SK-N-SH (cell line): ENCODE measurements around the gene STARD3. TPM values are rescaled to one million over a fixed set of nuclear protein-coding genes. Genes with fewer than 3 reads are reported as not detected.

Experiments
- CTCF ChIA-PET: fragments of 300-600, 350-600 bp; formaldehyde crosslinking; extraction: SDS; loops from one replicate; lab custom pipeline; 2021; lab: Yijun Ruan, JAX
- POLR2A ChIA-PET: fragments of 350-600 bp; sonication (Branson Sonifier 250); formaldehyde crosslinking; extraction: SDS; loops from one replicate; lab custom pipeline; 2020; ENCODE audit warnings: antibody characterized with exemption, inconsistent platforms; lab: Yijun Ruan, JAX
- DNase-seq: peaks from one replicate; pipeline ENCODE4 v3.0.0; 2012
- H2AFZ ChIP-seq: fragments of 200-600 bp; sonication (generic); 2 replicates; pipeline ENCODE4 v1.8.1; 2016; ENCODE audit warnings: antibody characterized with exemption, mild to moderate bottlenecking, low read depth
- H3F3A ChIP-seq: fragments of 200-600 bp; sonication (generic); replicated peaks from 2 replicates; pipeline ENCODE3; 2016; ENCODE audit warnings: antibody characterized with exemption, mild to moderate bottlenecking; ENCODE audit not compliant: insufficient read depth
- H3K27ac ChIP-seq, 2 experiments: fragments of 200-500 bp in 1 of 2; fragments of 200-600 bp in 1 of 2; sonication (Bioruptor generic) in 1 of 2; sonication (generic), shearing (Covaris generic) in 1 of 2; 2 replicates each; pipeline versions ENCODE4 v1.5.1 to v1.6.1; 2014 to 2016; ENCODE audit warnings: low read depth in 2 of 2, inconsistent platforms in 1 of 2, low read length in 1 of 2, mild to moderate bottlenecking in 1 of 2, mixed read lengths in 1 of 2
- H3K27me3 ChIP-seq: fragments of 200-600 bp; sonication (generic), shearing (Covaris generic); 2 replicates; pipeline ENCODE4 v1.6.1; 2016; ENCODE audit warnings: mixed run types; ENCODE audit not compliant: insufficient read depth
- H3K36me3 ChIP-seq, 2 experiments: fragments of 200-500 bp in 1 of 2; fragments of 200-600 bp in 1 of 2; sonication (Bioruptor generic) in 1 of 2; sonication (generic) in 1 of 2; replicated peaks in 1 of 2; 2 replicates each; pipeline versions ENCODE3 to v1.5.1; 2014 to 2016; ENCODE audit warnings: low read length in 1 of 2, mild to moderate bottlenecking in 1 of 2; ENCODE audit not compliant: insufficient read depth in 2 of 2, control insufficient read depth in 1 of 2
- H3K4me1 ChIP-seq, 2 experiments: fragments of 200-500 bp in 1 of 2; fragments of 200-600 bp in 1 of 2; sonication (Bioruptor generic) in 1 of 2; sonication (generic), shearing (Covaris generic) in 1 of 2; 2 replicates each; pipeline versions ENCODE4 v1.5.1 to v1.6.1; 2014 to 2016; ENCODE audit warnings: low read depth in 1 of 2, low read length in 1 of 2, mixed run types in 1 of 2; ENCODE audit not compliant: insufficient read depth in 2 of 2, control insufficient read depth in 1 of 2
- H3K4me2 ChIP-seq: fragments of 200-600 bp; sonication (generic), shearing (Covaris generic); 2 replicates; pipeline ENCODE4 v1.6.1; 2017; ENCODE audit warnings: mixed run types
- H3K4me3 ChIP-seq, 2 experiments: fragments of 200-500 bp in 1 of 2; fragments of 200-600 bp in 1 of 2; sonication (Bioruptor generic) in 1 of 2; sonication (generic), shearing (Covaris generic) in 1 of 2; 2 replicates each; pipeline versions ENCODE4 v1.5.1 to v1.8.1; 2014 to 2016; ENCODE audit warnings: low read depth in 2 of 2, inconsistent platforms in 1 of 2, low read length in 1 of 2, mild to moderate bottlenecking in 1 of 2, mixed read lengths in 1 of 2, moderate library complexity in 1 of 2
- H3K79me2 ChIP-seq: fragments of 200-600 bp; sonication (generic); 2 replicates; pipeline ENCODE4 v1.8.1; 2017; ENCODE audit warnings: mild to moderate bottlenecking; ENCODE audit not compliant: insufficient read depth
- H3K9ac ChIP-seq: fragments of 200-600 bp; sonication (generic); 2 replicates; pipeline ENCODE4 v1.6.1; 2017; ENCODE audit warnings: mixed run types
- H3K9me2 ChIP-seq: fragments of 200-600 bp; sonication (generic); 2 replicates; pipeline ENCODE4 v1.6.1; 2017; ENCODE audit warnings: mixed run types
- H3K9me3 ChIP-seq: fragments of 200-600 bp; sonication (generic); 2 replicates; pipeline ENCODE4 v1.6.1; 2017; ENCODE audit warnings: mixed run types, mild to moderate bottlenecking, moderate library complexity
- H4K20me1 ChIP-seq: fragments of 200-600 bp; sonication (generic); 2 replicates; pipeline ENCODE4 v1.6.1; 2017; ENCODE audit warnings: mild to moderate bottlenecking, mixed run types; ENCODE audit not compliant: insufficient read depth
- CHD2 ChIP-seq: fragments of 150-350 bp; IDR thresholded peaks from 2 replicates; pipeline ENCODE4 v1.6.1; 2018; ENCODE audit warnings: low read length; ENCODE audit not compliant: partially characterized antibody
- EP300 ChIP-seq, 2 experiments: IDR thresholded peaks; 2 replicates each; pipeline versions ENCODE4 v1.4.0 to v1.6.1; 2012; ENCODE audit warnings: borderline replicate concordance in 1 of 2, low read depth in 1 of 2, low read length in 1 of 2
- FOSL2 ChIP-seq: IDR thresholded peaks from 2 replicates; pipeline ENCODE4 v1.4.0; 2012; ENCODE audit warnings: low read depth, mild to moderate bottlenecking, moderate library complexity, borderline replicate concordance
- FOXM1 ChIP-seq: IDR thresholded peaks from 2 replicates; pipeline ENCODE4 v1.4.0; 2012; ENCODE audit warnings: low read depth, mild to moderate bottlenecking
- MAX ChIP-seq: IDR thresholded peaks from 2 replicates; pipeline ENCODE4 v1.4.0; 2012; ENCODE audit warnings: low read depth
- NRF1 ChIP-seq: IDR thresholded peaks from 2 replicates; pipeline ENCODE4 v1.6.1; 2012; ENCODE audit warnings: low read depth, mild to moderate bottlenecking, low read length
- POLR2AphosphoS5 ChIP-seq: IDR thresholded peaks from 2 replicates; pipeline ENCODE4 v1.6.1; 2012; ENCODE audit warnings: low read depth, low read length
- RXRA ChIP-seq: IDR thresholded peaks from 2 replicates; pipeline ENCODE4 v1.4.0; 2012; ENCODE audit warnings: low read depth, mild to moderate bottlenecking, borderline replicate concordance
- TAF1 ChIP-seq: IDR thresholded peaks from 2 replicates; pipeline ENCODE4 v1.6.1; 2012; ENCODE audit warnings: low read depth, mild to moderate bottlenecking, low read length, moderate library complexity, borderline replicate concordance
- WGBS: methylation state at CpG from one replicate; pipeline ENCODE4 v1.1.6; 2017; ENCODE audit warnings: low lambda C conversion rate; 5-methylcytosine and 5-hydroxymethylcytosine counted together
- polyA plus RNA-seq, 3 experiments: library from polyadenylated mRNA; depleted of rRNA; stranded (reverse); fragments of >200 nt; gene quantifications; 2 replicates each; pipeline ENCODE4 v1.2.3, GENCODE V29; 2012
- TF ChIP-seq, protein P1 (sequence below): fragments of 200-600 bp; sonication (generic); IDR thresholded peaks from 2 replicates; pipeline ENCODE4 v1.6.1; 2017; ENCODE audit warnings: antibody characterized with exemption, mild to moderate bottlenecking, moderate library complexity

The STARD3 gene
- polyA plus RNA-seq, 1 of the 3 experiments (the other 2 are of a cell fraction): 76.8 TPM

GRCh38 chr17:39603304-39604016 lies 33.5 kb upstream of the STARD3 start:
- DNase-seq: no peak
- peaks cover 99% of the 10 kb centered on the region for H3K27me3 ChIP-seq
- no peaks in the 10 kb centered on the region for H3K9me3 ChIP-seq
- H3K4me2 ChIP-seq: no peak overlapping the region
- WGBS: 24% methylated on average over 14 of the region's 14 CpGs
- ChIA-PET POLR2A (no interaction called here), CTCF (interaction anchor here (1.6 to 17.5 kb wide), 3 partner anchors 19 to 55 kb away, joined by 7 to 285 read pairs (median 11); partner anchors contain the start of gene PPP1R1B)
- H3K9ac ChIP-seq: no peak overlapping the region
- no peaks in the 10 kb centered on the region for H3K9me2 ChIP-seq
- no peaks in the 10 kb centered on the region for H3F3A ChIP-seq
- no peak overlapping the region for H2AFZ ChIP-seq
- no peaks in the 10 kb centered on the region for H3K79me2 ChIP-seq
- H3K36me3 ChIP-seq: no peaks in the 10 kb centered on the region
- no peak overlapping the region for H3K27ac ChIP-seq
- peaks cover 6 to 15% of the 10 kb centered on the region in 2 experiments for H3K4me1 ChIP-seq
- no peak overlapping the region for H3K4me3 ChIP-seq
- peaks cover 9% of the 10 kb centered on the region; the same call in 1 of the 2 replicates for H4K20me1 ChIP-seq
- TF ChIP-seq RXRA: no peak
- TF ChIP-seq, protein P1, sequence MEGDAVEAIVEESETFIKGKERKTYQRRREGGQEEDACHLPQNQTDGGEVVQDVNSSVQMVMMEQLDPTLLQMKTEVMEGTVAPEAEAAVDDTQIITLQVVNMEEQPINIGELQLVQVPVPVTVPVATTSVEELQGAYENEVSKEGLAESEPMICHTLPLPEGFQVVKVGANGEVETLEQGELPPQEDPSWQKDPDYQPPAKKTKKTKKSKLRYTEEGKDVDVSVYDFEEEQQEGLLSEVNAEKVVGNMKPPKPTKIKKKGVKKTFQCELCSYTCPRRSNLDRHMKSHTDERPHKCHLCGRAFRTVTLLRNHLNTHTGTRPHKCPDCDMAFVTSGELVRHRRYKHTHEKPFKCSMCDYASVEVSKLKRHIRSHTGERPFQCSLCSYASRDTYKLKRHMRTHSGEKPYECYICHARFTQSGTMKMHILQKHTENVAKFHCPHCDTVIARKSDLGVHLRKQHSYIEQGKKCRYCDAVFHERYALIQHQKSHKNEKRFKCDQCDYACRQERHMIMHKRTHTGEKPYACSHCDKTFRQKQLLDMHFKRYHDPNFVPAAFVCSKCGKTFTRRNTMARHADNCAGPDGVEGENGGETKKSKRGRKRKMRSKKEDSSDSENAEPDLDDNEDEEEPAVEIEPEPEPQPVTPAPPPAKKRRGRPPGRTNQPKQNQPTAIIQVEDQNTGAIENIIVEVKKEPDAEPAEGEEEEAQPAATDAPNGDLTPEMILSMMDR: no peak
- TF ChIP-seq POLR2AphosphoS5: no peak
- TF ChIP-seq CHD2: no peak

DNA sequence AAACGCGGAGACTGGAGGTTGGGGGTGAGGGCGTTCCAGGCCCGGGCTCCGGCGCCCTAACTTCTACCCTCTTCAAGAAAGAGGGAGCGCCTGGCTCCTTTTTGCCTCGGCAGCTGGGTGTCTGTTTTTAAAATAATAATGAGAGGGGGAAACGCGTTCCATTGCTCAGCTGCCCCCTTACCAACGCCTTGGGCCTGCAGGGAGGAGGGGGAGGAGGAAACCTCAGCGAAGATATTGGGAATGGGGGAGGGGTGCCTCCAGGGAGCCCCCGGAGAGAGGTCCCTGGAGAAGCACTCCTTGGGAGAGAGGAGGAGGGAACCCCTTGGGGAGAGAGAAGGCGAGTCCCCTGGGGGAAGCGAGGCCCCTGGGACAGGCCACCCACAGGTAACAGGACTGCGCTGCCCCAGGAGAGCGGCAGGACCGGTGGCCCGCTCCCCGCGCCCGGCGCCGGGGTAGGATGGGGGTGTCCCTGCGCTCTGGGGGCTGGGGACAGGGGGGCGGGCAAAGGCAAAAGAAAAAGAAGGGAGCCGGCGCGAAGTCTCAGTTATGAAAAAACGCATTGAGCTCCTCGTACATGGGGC lies 31.9 kb upstream of the STARD3 start:
- no peak overlapping the region for H3K9ac ChIP-seq
- H4K20me1 ChIP-seq: 0 out of 2 replicates have a peak, but pooled peaks cover 5% of the 10 kb centered on the region
- peaks cover 0 to under 1% of the 10 kb centered on the region in 2 experiments; a peak in 1 of 4 replicates for H3K4me1 ChIP-seq
- H3K36me3 ChIP-seq: no peaks in the 10 kb centered on the region
- no peak overlapping the region for H3K27ac ChIP-seq
- no peak overlapping the region for H3K4me3 ChIP-seq
- H3K9me2 ChIP-seq: no peaks in the 10 kb centered on the region
- H3K79me2 ChIP-seq: no peaks in the 10 kb centered on the region
- WGBS: 10% methylated on average over 26 of the region's 31 CpGs
- no peak overlapping the region for H2AFZ ChIP-seq
- no peak for TF ChIP-seq TAF1
- no peak for TF ChIP-seq MAX
- no peak for TF ChIP-seq NRF1
- no peak for TF ChIP-seq EP300 (IDR thresholded peaks at IDR 0.05; ENCODE audit: borderline replicate concordance in 1 of 2, low read depth in 1 of 2, low read length in 1 of 2)
- no peak for TF ChIP-seq FOSL2
- no peak for TF ChIP-seq FOXM1
- DNase-seq: no peak
- H3K4me2 ChIP-seq: no peak overlapping the region
- ChIA-PET POLR2A (no interaction called here), CTCF (interaction anchor here (0.6 to 17.5 kb wide), 9 partner anchors 8 to 64 kb away, joined by 3 to 285 read pairs (median 5); partner anchors contain the start of genes PNMT and PPP1R1B)
- H3F3A ChIP-seq: no peaks in the 10 kb centered on the region
- H3K9me3 ChIP-seq: no peaks in the 10 kb centered on the region
- peaks cover 99% of the 10 kb centered on the region for H3K27me3 ChIP-seq
